OCI-LY7 (cell line): ENCODE data around the gene NEMP1. TPM values are rescaled to one million over a fixed set of nuclear protein-coding genes. Genes with fewer than 3 reads are reported as not detected.
"Not testable (repeated sequence)": the region's sequence is repeated elsewhere in the genome, so short reads cannot be mapped to it uniquely, and the experiment has no call there.

Source experiments
- BruUV-seq: library from RNA; stranded (reverse); fragments of 400-500 nt; replicated peaks from 2 replicates; lab custom pipeline; 2021; lab: Mats Ljungman, UMichigan
- CTCF ChIA-PET: fragments of 300-600 bp; sonication (Branson Sonifier 250); formaldehyde crosslinking; loops from one replicate; lab custom pipeline; 2022; ENCODE audit warnings: antibody characterized with exemption; ENCODE audit not compliant: unreplicated experiment; lab: Charles Lee
- POLR2A ChIA-PET: fragments of 300-600 bp; sonication (Branson Sonifier 250); formaldehyde crosslinking; loops from one replicate; lab custom pipeline; 2022; ENCODE audit warnings: antibody characterized with exemption; lab: Charles Lee
- DNase-seq: peaks from one replicate; pipeline ENCODE4 v3.0.0-alpha.2; 2015; ENCODE audit warnings: low spot score
- H2AFZ ChIP-seq: fragments of 200-600 bp; sonication (generic), shearing (Covaris generic); 2 replicates; pipeline ENCODE4 v1.6.1; 2014; ENCODE audit warnings: mild to moderate bottlenecking, antibody characterized with exemption, low read length, moderate library complexity
- H3K27ac ChIP-seq: fragments of 200-600 bp; sonication (generic); 2 replicates; pipeline ENCODE4 v1.5.1; 2014; ENCODE audit warnings: mixed run types, low read depth, mild to moderate bottlenecking, moderate library complexity, low read length, inconsistent platforms; ENCODE audit not compliant: poor library complexity, severe bottlenecking
- H3K36me3 ChIP-seq: fragments of 200-600 bp; sonication (generic); 2 replicates; pipeline ENCODE4 v1.6.1; 2014; ENCODE audit warnings: mild to moderate bottlenecking, antibody characterized with exemption, low read length, moderate library complexity, mixed read lengths; ENCODE audit not compliant: insufficient read depth
- H3K4me1 ChIP-seq: fragments of 200-600 bp; sonication (generic); 2 replicates; pipeline ENCODE4 v1.5.1; 2014; ENCODE audit warnings: mild to moderate bottlenecking, low read length; ENCODE audit not compliant: insufficient read depth, poor library complexity, severe bottlenecking
- H3K4me2 ChIP-seq: fragments of 200-600 bp; sonication (generic); 2 replicates; pipeline ENCODE4 v1.6.1; 2014; ENCODE audit warnings: mild to moderate bottlenecking, low read length
- H3K4me3 ChIP-seq: fragments of 200-600 bp; sonication (generic); 2 replicates; pipeline ENCODE4 v1.5.1; 2014; ENCODE audit warnings: mild to moderate bottlenecking, low read depth, low read length; ENCODE audit not compliant: poor library complexity, severe bottlenecking
- H3K79me2 ChIP-seq: fragments of 200-600 bp; sonication (generic); 2 replicates; pipeline ENCODE4 v1.6.1; 2016; ENCODE audit warnings: low read depth, mild to moderate bottlenecking, low read length, moderate library complexity, mixed read lengths; ENCODE audit not compliant: insufficient read depth
- H3K9me2 ChIP-seq: fragments of 200-600 bp; sonication (generic); 2 replicates; pipeline ENCODE4 v1.6.1; 2016; ENCODE audit warnings: mild to moderate bottlenecking, low read length, mixed read lengths; ENCODE audit not compliant: insufficient read depth
- H3K9me3 ChIP-seq: fragments of 200-600 bp; sonication (generic); 2 replicates; pipeline ENCODE4 v1.6.1; 2014; ENCODE audit warnings: mild to moderate bottlenecking, mixed run types, low read length, mixed read lengths
- H4K20me1 ChIP-seq: fragments of 200-600 bp; sonication (generic); 2 replicates; pipeline ENCODE4 v1.6.1; 2014; ENCODE audit warnings: mild to moderate bottlenecking, antibody characterized with exemption, low read length, moderate library complexity, mixed read lengths; ENCODE audit not compliant: insufficient read depth
- EZH2phosphoT487 ChIP-seq: fragments of 200-600 bp; sonication (generic); IDR thresholded peaks from 2 replicates; pipeline ENCODE4 v1.6.1; 2018; ENCODE audit warnings: low read depth, borderline replicate concordance, mild to moderate bottlenecking, mixed run types, antibody characterized with exemption, low read length, moderate library complexity, mixed read lengths
- intact Hi-C: fragments of 100-400 bp; cut with micrococcal nuclease; formaldehyde crosslinking; loops from one replicate; pipeline ENCODE4 v1.10.0; 2022; ENCODE audit not compliant: unreplicated experiment
- total RNA-seq, 2 experiments: library from RNA; depleted of rRNA in 1 of 2; stranded (reverse); fragments of >200 nt in 1 of 2; shearing (Covaris generic) in 1 of 2; gene quantifications; 2 replicates each; pipeline ENCODE4 v1.2.3, GENCODE V29; 2014 to 2022
- TF ChIP-seq, protein P1 (sequence below): fragments of 200-600 bp; sonication (generic); conservative IDR thresholded peaks from 2 replicates; pipeline ENCODE4 v1.5.1; 2014; ENCODE audit warnings: mild to moderate bottlenecking, antibody characterized with exemption, low read length, moderate library complexity, mixed read lengths

The NEMP1 gene
- total RNA-seq, 2 experiments from 2014 or later, result 45.7 to 86.3 TPM

DNA sequence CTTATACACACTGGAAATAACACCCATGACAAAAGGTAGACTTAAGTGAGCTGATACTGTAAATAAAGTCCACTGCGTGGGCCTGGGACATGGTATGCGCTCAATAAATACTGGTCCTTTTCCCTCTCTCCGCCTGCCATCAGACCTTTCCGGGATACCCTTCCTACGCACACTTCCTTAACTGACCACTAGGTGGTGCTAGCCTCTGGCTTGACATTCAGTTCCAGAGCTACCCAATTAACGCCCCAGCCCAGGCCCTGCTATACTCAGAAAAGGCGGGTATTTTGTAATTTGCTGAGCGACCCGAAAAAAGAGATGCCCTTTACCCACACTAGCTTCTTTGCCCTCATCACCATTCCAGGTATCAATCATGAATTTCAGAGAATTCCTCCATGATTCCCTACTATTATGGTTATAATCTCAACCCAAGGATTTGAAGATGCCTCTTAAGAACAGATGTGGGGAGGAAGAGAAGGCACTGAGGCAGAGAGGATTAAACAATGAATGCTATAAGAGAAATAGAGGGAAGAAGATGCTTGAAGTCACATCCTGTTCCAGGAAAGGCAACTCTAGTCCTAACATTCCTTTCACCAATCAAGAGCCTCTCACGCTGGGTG is 45.8 kb upstream of the NEMP1 start:
- Histone ChIP-seq H3K36me3 (no peaks in the 10 kb centered on the region), H3K79me2 (no peaks in the 10 kb centered on the region), H3K9me2 (no peaks in the 10 kb centered on the region), H3K4me2 (no peak overlapping the region), H4K20me1 (no peaks in the 10 kb centered on the region), H2AFZ (no peak overlapping the region), H3K4me3 (no peak overlapping the region), H3K4me1 (peaks cover 5% of the 10 kb centered on the region), H3K9me3 (peaks cover 11% of the 10 kb centered on the region; the same call in 1 of the 2 replicates), H3K27ac (no peak overlapping the region)
- no TSS peak for BruUV-seq
- ChIA-PET CTCF (interaction anchor here (0.6 to 1.9 kb wide), 4 partner anchors 55 to 1744 kb away, joined by 3 to 8 read pairs (median 3); no protein-coding TSS in a partner anchor), POLR2A (interaction anchor here (0.9 kb wide), 1 partner anchor 59 kb away, joined by 3 read pairs; no protein-coding TSS in a partner anchor)
- DNase-seq, result peak; percentile 78
- intact Hi-C loops, result loop anchor here (1.0 kb wide), 1 partner anchor 59 kb away; no protein-coding TSS in a partner anchor
- TF ChIP-seq, protein P1, sequence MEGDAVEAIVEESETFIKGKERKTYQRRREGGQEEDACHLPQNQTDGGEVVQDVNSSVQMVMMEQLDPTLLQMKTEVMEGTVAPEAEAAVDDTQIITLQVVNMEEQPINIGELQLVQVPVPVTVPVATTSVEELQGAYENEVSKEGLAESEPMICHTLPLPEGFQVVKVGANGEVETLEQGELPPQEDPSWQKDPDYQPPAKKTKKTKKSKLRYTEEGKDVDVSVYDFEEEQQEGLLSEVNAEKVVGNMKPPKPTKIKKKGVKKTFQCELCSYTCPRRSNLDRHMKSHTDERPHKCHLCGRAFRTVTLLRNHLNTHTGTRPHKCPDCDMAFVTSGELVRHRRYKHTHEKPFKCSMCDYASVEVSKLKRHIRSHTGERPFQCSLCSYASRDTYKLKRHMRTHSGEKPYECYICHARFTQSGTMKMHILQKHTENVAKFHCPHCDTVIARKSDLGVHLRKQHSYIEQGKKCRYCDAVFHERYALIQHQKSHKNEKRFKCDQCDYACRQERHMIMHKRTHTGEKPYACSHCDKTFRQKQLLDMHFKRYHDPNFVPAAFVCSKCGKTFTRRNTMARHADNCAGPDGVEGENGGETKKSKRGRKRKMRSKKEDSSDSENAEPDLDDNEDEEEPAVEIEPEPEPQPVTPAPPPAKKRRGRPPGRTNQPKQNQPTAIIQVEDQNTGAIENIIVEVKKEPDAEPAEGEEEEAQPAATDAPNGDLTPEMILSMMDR, result peak; percentile 98
- TF ChIP-seq EZH2phosphoT487, result no peak

DNA sequence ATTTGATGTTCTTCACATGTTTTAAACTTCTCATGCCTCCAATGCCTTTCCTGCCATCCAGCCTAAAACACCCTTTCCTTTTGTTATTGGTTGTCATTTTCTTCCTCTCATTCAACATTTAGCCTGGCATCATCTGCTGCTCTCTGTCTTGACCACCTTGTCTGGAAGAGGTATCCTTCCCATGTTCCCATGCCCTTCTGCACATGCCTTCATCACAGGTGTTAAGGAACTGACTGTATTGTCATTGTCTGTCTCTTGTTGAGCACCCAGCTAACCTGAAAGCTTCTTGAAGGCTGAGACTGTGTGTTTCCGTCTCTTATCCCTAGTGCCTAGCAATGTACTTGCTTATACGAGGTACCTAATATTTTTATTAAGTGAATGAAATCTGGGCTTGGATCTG is 45.2 kb upstream of the NEMP1 start:
- Histone ChIP-seq H3K27ac (no peak overlapping the region), H3K36me3 (no peaks in the 10 kb centered on the region), H2AFZ (no peak overlapping the region), H4K20me1 (no peaks in the 10 kb centered on the region), H3K9me2 (no peaks in the 10 kb centered on the region), H3K4me2 (no peak overlapping the region), H3K4me1 (peaks cover 9% of the 10 kb centered on the region), H3K9me3 (peaks cover 11% of the 10 kb centered on the region; the same call in 1 of the 2 replicates), H3K4me3 (no peak overlapping the region), H3K79me2 (no peaks in the 10 kb centered on the region)
- TF ChIP-seq, protein P1, result no peak
- TF ChIP-seq EZH2phosphoT487, result no peak
- ChIA-PET CTCF (interaction anchor here (0.7 to 1.9 kb wide), 3 partner anchors 56 to 92 kb away, joined by 3 to 8 read pairs (median 3); no protein-coding TSS in a partner anchor), POLR2A (interaction anchor here (0.9 kb wide), 1 partner anchor 59 kb away, joined by 3 read pairs; no protein-coding TSS in a partner anchor)
- intact Hi-C loops, result loop anchor here (1.0 kb wide), 1 partner anchor 59 kb away; no protein-coding TSS in a partner anchor
- no TSS peak for BruUV-seq
- no peak for DNase-seq

DNA sequence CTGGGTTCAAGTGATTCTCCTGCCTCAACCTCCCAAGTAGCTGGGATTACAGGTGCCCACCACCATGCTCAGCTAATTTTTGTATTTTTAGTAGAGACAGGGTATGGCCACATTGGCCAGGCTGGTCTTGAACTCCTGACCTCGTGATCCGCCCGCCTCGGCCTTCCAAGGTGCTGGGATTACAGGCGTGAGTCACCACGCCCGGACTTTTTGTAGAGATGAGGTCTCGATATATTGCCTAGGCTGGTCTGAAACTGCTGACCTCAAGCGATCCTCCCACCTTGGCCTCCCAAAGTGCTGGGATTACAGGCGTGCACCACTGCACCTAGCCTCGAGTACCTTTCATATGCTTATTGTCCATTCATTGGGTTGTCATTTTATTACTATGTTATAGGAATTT is 42.1 kb upstream of the NEMP1 start:
- H3K27ac ChIP-seq, DNase-seq, H3K4me3 ChIP-seq, BruUV-seq, H3K36me3 ChIP-seq, H2AFZ ChIP-seq, H3K9me2 ChIP-seq, intact Hi-C loops, H3K4me2 ChIP-seq, H4K20me1 ChIP-seq, H3K79me2 ChIP-seq: not testable (repeated sequence)
- CTCF ChIA-PET, result interaction anchor here (1.0 kb wide), 1 partner anchor 54 kb away, joined by 3 read pairs; no protein-coding TSS in a partner anchor
- peaks cover 11% of the 10 kb centered on the region; the same call in 1 of the 2 replicates for H3K9me3 ChIP-seq
- POLR2A ChIA-PET, result interaction anchor here (0.6 to 1.2 kb wide), 2 partner anchors 9 to 384 kb away, joined by 3 read pairs; no protein-coding TSS in a partner anchor
- peaks cover 10% of the 10 kb centered on the region for H3K4me1 ChIP-seq
